GM04503 (cell line): ENCODE results near the gene APPL2.
"Not testable (repeated sequence)": the region's sequence is repeated elsewhere in the genome, so short reads cannot be mapped to it uniquely, and the experiment has no call there.

Experiments
- DNase-seq: peaks from one replicate; pipeline ENCODE4 v3.0.0-alpha.2; 2012; ENCODE audit warnings: low read depth

The APPL2 gene

DNA sequence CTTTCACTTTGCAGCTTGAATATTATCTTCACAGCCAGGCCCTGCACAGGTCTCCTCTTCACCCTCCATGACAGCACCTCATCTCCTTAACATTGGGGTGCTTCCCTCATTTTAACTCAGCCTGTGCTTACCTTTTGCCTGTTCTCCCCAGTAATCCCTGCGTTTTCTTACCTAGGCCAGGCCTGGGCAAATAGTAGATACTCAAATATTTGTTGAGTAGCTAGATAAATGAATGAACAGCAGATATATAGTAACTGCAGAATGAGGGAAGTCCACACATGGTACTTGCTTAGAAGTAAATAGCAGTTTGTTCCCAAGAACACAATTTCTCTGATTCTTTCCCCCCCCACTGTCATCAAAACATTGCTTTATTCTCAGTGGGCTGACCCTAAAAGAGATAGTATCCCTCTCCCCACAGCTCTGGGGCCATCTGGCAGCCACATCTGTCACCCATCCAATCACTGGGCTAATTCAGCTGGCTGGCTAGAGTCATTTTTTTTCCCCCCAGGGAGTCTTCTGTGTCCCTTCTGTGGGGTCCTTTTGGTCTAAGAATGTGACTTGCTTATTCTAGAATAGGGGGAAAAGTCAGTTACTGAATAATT is 43.2 kb downstream of the APPL2 start:
- no peak for DNase-seq

DNA sequence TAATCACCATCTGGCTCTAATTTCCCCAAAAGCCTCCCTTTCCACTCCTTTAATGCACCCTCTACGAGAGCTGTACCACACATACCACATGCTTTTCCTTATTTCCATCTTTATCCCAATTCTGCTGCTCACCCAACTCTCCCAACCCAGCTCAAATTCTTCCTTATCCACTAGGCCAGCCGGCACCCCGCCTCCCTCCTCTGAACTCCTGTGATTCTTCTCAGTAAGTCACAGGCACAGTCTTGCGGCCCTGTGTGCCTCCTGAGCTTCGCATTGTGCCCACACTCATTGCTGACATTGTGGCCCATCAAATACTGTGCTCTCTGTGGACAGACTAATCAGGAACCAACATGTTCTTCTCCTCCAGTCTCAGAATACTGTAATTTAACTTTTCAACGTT is 45.4 kb downstream of the APPL2 start:
- DNase-seq, result no peak

DNA sequence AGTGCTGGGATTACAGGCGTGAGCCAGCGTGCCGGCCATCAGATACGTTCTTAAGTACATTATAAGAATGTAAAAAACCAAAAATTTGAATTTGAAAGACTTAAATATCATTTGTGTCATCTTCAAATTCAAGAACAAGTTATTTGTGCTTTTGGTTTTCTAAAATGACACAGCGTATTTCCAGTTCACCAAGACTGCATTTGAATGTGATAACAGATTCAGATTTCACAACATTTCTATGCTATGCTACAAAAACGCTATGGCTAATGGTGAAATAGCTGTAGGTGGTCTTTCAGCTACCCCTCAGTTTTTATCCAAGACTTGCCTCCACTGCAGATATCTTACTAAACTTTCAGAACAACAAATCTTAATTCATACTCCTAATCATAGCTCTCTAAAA is 46.7 kb downstream of the APPL2 start:
- no peak for DNase-seq

DNA sequence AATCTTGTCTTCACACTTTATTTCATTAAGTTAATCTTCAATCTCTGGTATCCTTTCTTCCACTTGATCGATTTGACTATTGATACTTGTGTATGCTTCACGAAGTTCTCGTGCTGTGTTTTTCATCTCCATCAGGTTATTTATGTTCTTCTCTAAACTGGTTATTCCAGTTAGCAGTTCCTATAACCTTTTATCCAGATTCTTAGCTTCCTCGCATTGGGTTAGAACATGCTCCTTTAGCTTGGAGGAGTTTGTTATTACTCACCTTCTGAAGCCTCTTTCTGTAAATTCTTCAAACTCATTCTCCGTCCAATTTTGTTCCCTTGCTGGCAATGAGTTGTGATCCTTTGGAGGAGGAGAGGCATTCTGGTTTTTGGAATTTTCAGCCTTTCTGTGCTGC is 52.0 kb downstream of the APPL2 start:
- not testable (repeated sequence) for DNase-seq

DNA sequence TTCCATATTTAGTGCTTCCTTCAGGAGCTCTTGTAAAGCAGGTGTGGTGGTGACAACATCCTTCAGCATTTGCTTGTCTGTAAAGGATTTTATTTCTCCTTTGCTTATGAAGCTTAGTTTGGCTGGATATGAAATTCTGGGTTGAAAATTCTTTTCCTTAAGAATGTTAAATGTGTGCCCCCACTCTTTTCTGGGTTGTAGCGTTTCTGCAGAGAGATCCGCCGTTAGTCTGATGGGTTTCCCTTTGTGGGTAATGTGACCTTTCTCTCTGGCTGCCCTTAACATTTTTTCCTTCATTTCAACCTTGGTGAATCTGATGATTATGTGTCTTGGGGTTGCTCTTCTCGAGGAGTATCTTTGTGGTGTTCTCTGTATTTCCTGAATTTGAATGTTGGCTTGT is 52.6 kb downstream of the APPL2 start:
- DNase-seq, result not testable (repeated sequence)

GRCh38 chr12:105179114-105179513 is 56.9 kb downstream of the APPL2 start:
- not testable (repeated sequence) for DNase-seq

- no peak for DNase-seq
Observed at GRCh38 chr12:105177208-105177607, 58.8 kb downstream of the APPL2 start.

DNA sequence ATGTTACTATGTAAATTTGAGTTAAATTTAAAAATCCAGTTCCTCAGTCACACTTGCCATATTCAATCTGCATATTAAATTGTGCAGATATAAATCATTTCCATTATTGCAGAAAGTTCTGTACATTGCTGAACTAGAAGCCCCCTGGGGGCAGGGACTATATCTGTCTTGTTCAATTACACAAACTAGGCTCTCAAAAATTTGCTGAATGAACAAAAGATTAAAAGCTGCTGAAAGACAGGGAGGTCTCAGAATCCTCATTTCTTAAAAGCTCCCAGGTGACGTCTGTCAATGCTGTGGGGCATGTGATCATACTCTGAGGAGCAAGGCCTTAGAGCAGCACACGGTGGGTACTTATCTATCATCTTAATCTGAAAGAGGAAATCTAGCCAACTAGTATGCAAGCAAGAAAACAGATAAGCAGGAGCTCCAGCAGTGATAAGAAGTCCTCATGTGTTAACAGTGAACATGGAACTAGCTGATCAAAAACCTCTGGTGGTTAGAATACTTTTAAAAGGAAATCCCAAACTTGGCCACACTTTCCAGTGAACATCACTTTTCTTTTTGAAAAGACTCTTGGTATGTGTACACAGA is 60.5 kb downstream of the APPL2 start:
- DNase-seq, result no peak

DNA sequence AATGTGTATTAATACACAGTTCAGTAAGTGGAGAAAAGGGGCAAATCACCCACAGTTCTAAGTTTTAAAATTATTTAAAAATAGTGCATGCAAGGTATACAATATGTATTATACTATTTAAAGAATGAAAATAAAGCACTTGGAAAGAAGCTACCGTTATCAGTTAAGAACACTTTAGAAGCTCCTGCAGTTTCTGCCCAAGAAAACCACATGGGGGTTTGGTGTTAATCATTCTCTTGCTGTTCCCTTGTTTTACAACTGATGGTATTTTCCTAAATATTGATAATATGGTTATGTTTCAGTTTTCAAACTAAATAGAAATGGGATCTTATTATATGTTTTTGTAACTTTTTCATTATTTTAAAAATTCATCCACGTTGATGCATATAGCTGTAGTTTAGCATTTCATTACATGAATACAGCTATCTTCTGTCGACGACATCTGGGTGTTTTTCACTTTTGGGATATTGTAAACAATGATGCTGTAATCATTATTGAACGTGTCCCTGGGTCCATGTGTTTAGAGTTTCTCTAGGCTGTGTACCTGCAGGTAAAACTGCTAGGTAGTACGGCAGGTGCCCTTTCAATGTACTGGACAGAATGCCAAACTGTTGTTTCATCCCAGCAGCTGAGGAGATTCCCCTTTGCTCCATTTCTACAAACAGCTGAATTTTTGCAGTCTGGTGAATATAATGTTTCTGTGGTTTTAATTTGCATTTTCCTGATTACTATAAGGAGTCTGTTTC is 64.1 kb downstream of the APPL2 start:
- DNase-seq, result no peak

- no peak for DNase-seq
Observed at GRCh38 chr12:105170139-105170538, 65.8 kb downstream of the APPL2 start.

- DNase-seq, result no peak
Observed at GRCh38 chr12:105168006-105168405, 68.0 kb downstream of the APPL2 start.

DNA sequence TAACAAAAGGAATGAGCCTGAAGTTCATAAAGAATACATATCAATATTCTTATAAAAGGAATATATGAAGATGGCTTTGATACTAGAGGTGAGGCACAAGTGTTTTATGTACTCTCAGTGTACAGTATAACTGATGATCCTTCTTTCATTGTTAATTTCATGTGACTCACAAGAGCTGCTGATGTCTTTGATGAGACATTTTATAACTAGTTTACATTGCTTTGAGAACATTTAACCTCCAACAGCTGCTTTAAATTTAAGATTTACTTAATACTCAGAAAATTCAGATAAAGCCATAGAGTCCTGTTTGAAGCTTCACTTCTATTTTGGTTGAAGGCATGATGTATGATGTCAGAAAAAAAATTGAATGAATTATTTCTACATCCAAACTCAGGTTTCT is 68.6 kb downstream of the APPL2 start:
- no peak for DNase-seq

GRCh38 chr12:105166736-105167135 is 69.2 kb downstream of the APPL2 start:
- DNase-seq, result no peak

DNA sequence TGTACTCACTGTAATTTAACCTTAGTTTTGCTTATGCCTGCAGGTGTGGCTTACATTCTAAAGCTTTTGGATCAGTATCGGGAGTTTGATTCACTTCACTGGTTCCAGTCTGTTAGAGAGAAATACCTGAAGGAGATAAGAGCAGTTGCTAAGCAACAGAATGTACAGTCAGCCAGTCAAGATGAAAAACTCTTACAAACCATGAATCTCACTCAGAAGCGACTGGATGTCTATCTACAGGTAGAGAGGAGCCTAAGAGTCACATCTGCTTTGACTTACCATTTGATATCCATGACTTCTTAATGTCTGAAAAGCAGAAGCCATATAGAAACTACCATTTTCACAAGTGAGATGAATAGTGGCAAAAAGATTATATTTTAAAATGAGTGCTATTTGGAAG is 71.9 kb downstream of the APPL2 start:
- DNase-seq, result no peak

- DNase-seq, result no peak
Observed at GRCh38 chr12:105162174-105162573, 73.8 kb downstream of the APPL2 start.

- DNase-seq, result no peak
Observed at GRCh38 chr12:105158876-105159275, 77.1 kb downstream of the APPL2 start.

GRCh38 chr12:105157606-105158005 is 78.4 kb downstream of the APPL2 start:
- no peak for DNase-seq

- no peak for DNase-seq
Observed at GRCh38 chr12:105156260-105156659, 79.7 kb downstream of the APPL2 start.

GRCh38 chr12:105142259-105142658 is 93.7 kb downstream of the APPL2 start:
- no peak for DNase-seq

DNA sequence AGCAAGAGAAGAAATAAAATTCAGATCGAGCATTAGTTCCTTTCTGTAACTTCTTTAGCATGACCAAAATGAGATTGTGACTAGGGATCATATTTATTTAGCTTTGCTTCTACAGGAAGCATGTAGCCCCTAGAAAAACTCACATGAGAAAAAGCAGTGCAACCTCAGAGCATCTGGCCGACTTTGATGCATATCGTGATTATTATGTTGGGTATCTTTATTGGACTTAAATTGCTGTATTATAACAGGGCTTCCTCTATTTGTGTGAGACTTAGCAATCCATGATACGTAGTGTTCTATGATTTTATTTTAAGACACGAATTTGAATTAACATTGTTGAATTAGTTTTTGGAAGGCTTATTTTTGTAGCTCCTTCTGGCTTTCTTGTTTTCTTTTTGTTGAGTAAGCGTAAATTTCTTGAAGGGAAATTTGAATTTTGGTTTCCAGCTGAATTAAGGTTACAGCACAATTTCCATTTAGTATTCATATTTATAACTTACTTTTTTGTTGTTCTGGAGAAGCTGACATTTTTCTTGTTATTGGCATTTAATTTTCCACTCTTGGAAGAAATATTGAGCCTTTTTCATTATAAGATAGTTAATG is 94.6 kb downstream of the APPL2 start:
- no peak for DNase-seq

DNA sequence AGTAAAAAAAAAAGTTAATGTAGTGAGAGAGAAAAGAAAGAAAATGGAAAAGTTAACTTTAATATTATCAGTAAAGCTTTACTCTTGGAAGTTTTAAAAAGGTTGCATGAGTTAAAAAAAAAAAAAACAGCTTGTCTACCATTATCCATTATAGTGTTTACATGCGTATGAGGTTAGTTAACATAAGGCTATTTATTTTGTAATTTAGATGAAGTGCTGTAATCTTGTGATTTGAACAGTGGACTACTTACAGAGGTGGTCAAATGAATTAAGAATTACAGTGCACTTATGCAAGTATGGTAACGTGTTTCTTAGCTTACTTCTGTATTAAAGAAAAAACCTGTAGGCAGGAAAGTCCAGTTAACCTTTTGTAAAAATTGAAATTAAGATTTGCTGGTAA is 97.7 kb downstream of the APPL2 start:
- no peak for DNase-seq
